OCI-LY1 (cell line): ENCODE results near the gene EDA.

Experiments
- H2AFZ ChIP-seq: fragments of 200-600 bp; sonication (generic), shearing (Covaris generic); 2 replicates; pipeline ENCODE4 v1.6.0; 2014; ENCODE audit warnings: antibody characterized with exemption, mild to moderate bottlenecking, low read length
- H3F3A ChIP-seq: fragments of 200-600 bp; sonication (generic), shearing (Covaris generic); 2 replicates; pipeline ENCODE4 v1.6.0; 2014; ENCODE audit warnings: mild to moderate bottlenecking, antibody characterized with exemption, low read length, moderate library complexity; ENCODE audit not compliant: insufficient read depth
- H3K27ac ChIP-seq: fragments of 200-600 bp; sonication (generic); 2 replicates; pipeline ENCODE4 v1.5.1; 2014; ENCODE audit warnings: low read length, mixed run types, mild to moderate bottlenecking, low read depth; ENCODE audit not compliant: poor library complexity, severe bottlenecking
- H3K27me3 ChIP-seq: fragments of 200-600 bp; sonication (generic); 2 replicates; pipeline ENCODE4 v1.6.0; 2014; ENCODE audit warnings: antibody characterized with exemption, mild to moderate bottlenecking, low read length, moderate library complexity; ENCODE audit not compliant: insufficient read depth
- H3K36me3 ChIP-seq: fragments of 200-600 bp; sonication (generic); 2 replicates; pipeline ENCODE4 v1.6.1; 2014; ENCODE audit warnings: mild to moderate bottlenecking, antibody characterized with exemption, low read length, moderate library complexity, mixed read lengths; ENCODE audit not compliant: insufficient read depth
- H3K4me1 ChIP-seq: fragments of 200-600 bp; sonication (generic); 2 replicates; pipeline ENCODE4 v1.5.1; 2014; ENCODE audit warnings: mild to moderate bottlenecking, low read length, moderate library complexity; ENCODE audit not compliant: insufficient read depth, severe bottlenecking
- H3K4me2 ChIP-seq: fragments of 200-600 bp; sonication (generic), shearing (Covaris generic); 2 replicates; pipeline ENCODE4 v1.6.1; 2014; ENCODE audit warnings: low read length
- H3K4me3 ChIP-seq: fragments of 200-600 bp; sonication (generic); 2 replicates; pipeline ENCODE4 v1.5.1; 2014; ENCODE audit warnings: low read length, low read depth, mild to moderate bottlenecking, mixed read lengths; ENCODE audit not compliant: poor library complexity, severe bottlenecking
- H3K79me2 ChIP-seq: fragments of 200-600 bp; shearing (Covaris generic); 2 replicates; pipeline ENCODE4 v1.6.1; 2016; ENCODE audit warnings: mixed run types, low read length, mixed read lengths; ENCODE audit not compliant: insufficient read depth
- H3K9ac ChIP-seq: fragments of 200-600 bp; sonication (generic), shearing (Covaris generic); 2 replicates; pipeline ENCODE4 v1.6.1; 2014; ENCODE audit warnings: mild to moderate bottlenecking, low read length, mixed read lengths
- H3K9me2 ChIP-seq: fragments of 200-600 bp; sonication (generic), shearing (Covaris generic); 2 replicates; pipeline ENCODE4 v1.6.1; 2014; ENCODE audit warnings: low read depth, mild to moderate bottlenecking, low read length, mixed read lengths
- H3K9me3 ChIP-seq: fragments of 200-600 bp; shearing (Covaris generic); 2 replicates; pipeline ENCODE4 v1.6.1; 2014; ENCODE audit warnings: low read length, mixed read lengths
- H4K20me1 ChIP-seq: fragments of 200-600 bp; sonication (generic), shearing (Covaris generic); 2 replicates; pipeline ENCODE4 v1.6.0; 2016; ENCODE audit warnings: mild to moderate bottlenecking, low read length; ENCODE audit not compliant: insufficient read depth
- CTCF ChIP-seq: fragments of 200-600 bp; sonication (generic), shearing (Covaris generic); IDR thresholded peaks from 2 replicates; pipeline ENCODE4 v1.5.1; 2017; ENCODE audit warnings: mild to moderate bottlenecking, antibody characterized with exemption, low read length, moderate library complexity, mixed read lengths
- EZH2 ChIP-seq: fragments of 200-600 bp; sonication (generic), shearing (Covaris generic); IDR thresholded peaks from 2 replicates; pipeline ENCODE4 v1.8.0; 2017; ENCODE audit warnings: borderline replicate concordance, mixed run types, mild to moderate bottlenecking, antibody characterized with exemption, low read length, moderate library complexity, mixed read lengths

The EDA gene

GRCh38 chrX:69762340-69762739 is 146.4 kb downstream of the EDA start:
- Histone ChIP-seq H3K79me2 (no peaks in the 10 kb centered on the region), H3K27me3 (no peaks in the 10 kb centered on the region), H3K9ac (no peak overlapping the region), H3F3A (no peaks in the 10 kb centered on the region), H3K9me2 (no peaks in the 10 kb centered on the region), H3K4me2 (no peak overlapping the region), H4K20me1 (no peaks in the 10 kb centered on the region), H3K4me3 (no peak overlapping the region), H3K4me1 (no peaks in the 10 kb centered on the region), H3K27ac (no peak overlapping the region), H2AFZ (no peak overlapping the region), H3K36me3 (no peaks in the 10 kb centered on the region), H3K9me3 (no peaks in the 10 kb centered on the region)
- no peak for TF ChIP-seq CTCF

GRCh38 chrX:69793260-69793935 is 177.5 kb downstream of the EDA start:
- Histone ChIP-seq H3F3A (no peaks in the 10 kb centered on the region), H3K4me1 (no peaks in the 10 kb centered on the region), H3K79me2 (no peaks in the 10 kb centered on the region), H3K27ac (no peak overlapping the region), H3K27me3 (no peaks in the 10 kb centered on the region), H3K4me2 (no peak overlapping the region), H3K9ac (no peak overlapping the region), H3K9me3 (no peaks in the 10 kb centered on the region), H2AFZ (no peak overlapping the region), H3K9me2 (no peaks in the 10 kb centered on the region), H3K36me3 (no peaks in the 10 kb centered on the region), H3K4me3 (no peak overlapping the region), H4K20me1 (no peaks in the 10 kb centered on the region)
- TF ChIP-seq EZH2 (no peak), CTCF (no peak)

- TF ChIP-seq EZH2 (no peak), CTCF (no peak)
- no peaks in the 10 kb centered on the region for H3K4me1 ChIP-seq
- H3K9me2 ChIP-seq = no peaks in the 10 kb centered on the region
- no peaks in the 10 kb centered on the region for H3F3A ChIP-seq
- H4K20me1 ChIP-seq = no peaks in the 10 kb centered on the region
- H3K4me3 ChIP-seq = no peak overlapping the region
- no peaks in the 10 kb centered on the region for H3K36me3 ChIP-seq
- no peak overlapping the region for H2AFZ ChIP-seq
- H3K27ac ChIP-seq = no peak overlapping the region
- H3K9me3 ChIP-seq = no peaks in the 10 kb centered on the region
- H3K9ac ChIP-seq = no peak overlapping the region
- no peak overlapping the region for H3K4me2 ChIP-seq
- no peaks in the 10 kb centered on the region for H3K79me2 ChIP-seq
- H3K27me3 ChIP-seq = no peaks in the 10 kb centered on the region
Measured at GRCh38 chrX:69795702-69796101, 179.8 kb downstream of the EDA start.
